NCI-H1092 (cell line): Measurements from ENCODE around the gene C6orf52.
"Not testable (repeated sequence)": the region's sequence is repeated elsewhere in the genome, so short reads cannot be mapped to it uniquely, and the experiment has no call there.

Experiments used
- DNase-seq: peaks from one replicate; lab custom pipeline; 2025; lab: John Stamatoyannopoulos, UW

C6orf52 gene

DNA sequence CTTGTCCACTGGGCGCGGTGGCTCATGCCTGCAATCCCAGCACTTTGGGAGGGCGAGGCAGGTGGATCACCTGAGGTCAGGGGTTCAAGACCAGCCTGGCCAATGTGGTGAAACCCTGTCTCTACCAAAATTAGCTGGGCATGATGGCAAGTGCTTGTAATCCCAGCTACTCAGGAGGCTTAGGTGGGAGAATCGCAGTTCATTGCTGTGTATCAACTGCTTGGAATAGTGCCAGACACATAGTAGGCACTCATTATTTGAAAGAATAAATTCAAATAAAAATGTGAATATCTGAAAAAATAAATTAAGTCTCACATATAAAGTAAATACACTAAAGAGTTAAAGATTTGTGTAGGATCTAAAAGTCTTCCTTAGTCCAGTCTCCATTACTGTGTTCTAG, 2.2 kb upstream of the C6orf52 start:
- no peak for DNase-seq

- DNase-seq, result no peak
Observed at GRCh38 chr6:10695086-10695657, 756 bp upstream of the C6orf52 start.

DNA sequence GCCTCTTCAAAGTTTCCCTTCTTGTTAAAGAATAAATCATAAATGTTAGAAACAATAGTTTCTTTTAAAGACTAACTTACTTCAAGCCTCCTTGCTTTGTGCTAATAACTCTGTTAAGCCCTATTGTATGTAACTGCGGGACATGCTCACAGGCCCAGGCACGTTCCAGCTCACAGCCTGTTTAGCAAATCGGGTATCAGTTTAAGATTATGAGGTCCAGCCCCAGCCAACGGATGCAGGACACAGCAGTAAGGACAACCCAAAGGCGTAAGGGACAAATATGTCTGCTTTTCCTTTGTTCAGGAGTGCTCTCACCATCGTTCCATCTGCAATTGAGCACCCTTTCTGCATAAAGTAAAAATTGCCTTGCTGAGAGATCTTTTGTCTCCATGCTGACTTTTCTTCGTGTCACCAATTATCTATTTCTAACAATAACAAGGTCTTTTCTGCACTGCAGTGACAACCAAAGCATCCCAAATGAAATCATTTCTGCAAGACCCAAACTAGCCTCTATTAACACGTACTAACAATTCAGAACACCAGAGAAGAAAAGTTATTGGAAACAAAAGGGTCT, 1.4 kb downstream of the C6orf52 start:
- DNase-seq, result no peak

GRCh38 chr6:10690651-10691445, 3.6 kb downstream of the C6orf52 start:
- no peak for DNase-seq

GRCh38 chr6:10687582-10687981, 6.8 kb downstream of the C6orf52 start:
- DNase-seq, result no peak

- DNase-seq, result no peak
Observed at GRCh38 chr6:10686901-10687300, 7.5 kb downstream of the C6orf52 start.

- DNase-seq, result no peak
Observed at GRCh38 chr6:10685092-10685915, 9.1 kb downstream of the C6orf52 start.

DNA sequence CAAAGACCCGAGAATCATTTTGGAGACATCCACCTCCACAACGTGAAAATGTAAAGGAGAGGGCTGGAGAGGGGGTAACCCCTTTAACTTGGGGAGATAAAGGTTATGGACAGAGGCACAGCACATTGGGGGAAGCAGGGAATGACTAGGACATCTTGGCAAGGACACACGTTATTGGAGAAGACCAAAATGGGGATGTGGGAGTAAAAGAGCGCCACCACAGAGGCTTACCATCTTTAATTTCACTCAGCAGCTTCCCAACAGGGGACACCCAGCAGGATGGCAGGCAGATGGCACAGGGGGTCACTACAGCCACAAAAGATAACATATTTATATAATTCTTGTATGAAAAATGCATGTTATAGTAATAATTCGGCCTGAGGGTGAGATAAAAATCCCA, 9.8 kb downstream of the C6orf52 start:
- no peak for DNase-seq

GRCh38 chr6:10682355-10682988, 11.9 kb downstream of the C6orf52 start:
- DNase-seq, result no peak

GRCh38 chr6:10681795-10682194, 12.6 kb downstream of the C6orf52 start:
- DNase-seq, result no peak

DNA sequence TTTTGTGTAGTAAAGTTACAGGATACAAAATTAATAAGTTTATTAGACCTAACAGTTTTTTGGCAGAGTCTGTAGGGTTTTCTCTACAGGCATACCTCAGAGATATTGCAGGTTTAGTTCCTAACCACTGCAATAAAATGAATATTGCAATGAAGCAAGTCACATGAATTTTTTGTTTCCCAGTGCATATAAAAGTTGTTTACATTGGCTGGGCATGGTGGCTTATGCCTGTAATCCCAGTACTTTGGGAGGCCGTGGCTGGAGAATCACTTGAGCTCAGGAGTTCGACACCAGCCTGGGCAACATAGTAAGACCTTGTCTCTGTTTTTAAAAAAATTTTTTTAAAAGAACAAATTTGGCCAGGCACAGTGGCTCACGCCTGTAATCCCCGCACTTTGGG, 16.0 kb downstream of the C6orf52 start:
- DNase-seq, result no peak

GRCh38 chr6:10676403-10676802, 18.0 kb downstream of the C6orf52 start:
- DNase-seq, result no peak

DNA sequence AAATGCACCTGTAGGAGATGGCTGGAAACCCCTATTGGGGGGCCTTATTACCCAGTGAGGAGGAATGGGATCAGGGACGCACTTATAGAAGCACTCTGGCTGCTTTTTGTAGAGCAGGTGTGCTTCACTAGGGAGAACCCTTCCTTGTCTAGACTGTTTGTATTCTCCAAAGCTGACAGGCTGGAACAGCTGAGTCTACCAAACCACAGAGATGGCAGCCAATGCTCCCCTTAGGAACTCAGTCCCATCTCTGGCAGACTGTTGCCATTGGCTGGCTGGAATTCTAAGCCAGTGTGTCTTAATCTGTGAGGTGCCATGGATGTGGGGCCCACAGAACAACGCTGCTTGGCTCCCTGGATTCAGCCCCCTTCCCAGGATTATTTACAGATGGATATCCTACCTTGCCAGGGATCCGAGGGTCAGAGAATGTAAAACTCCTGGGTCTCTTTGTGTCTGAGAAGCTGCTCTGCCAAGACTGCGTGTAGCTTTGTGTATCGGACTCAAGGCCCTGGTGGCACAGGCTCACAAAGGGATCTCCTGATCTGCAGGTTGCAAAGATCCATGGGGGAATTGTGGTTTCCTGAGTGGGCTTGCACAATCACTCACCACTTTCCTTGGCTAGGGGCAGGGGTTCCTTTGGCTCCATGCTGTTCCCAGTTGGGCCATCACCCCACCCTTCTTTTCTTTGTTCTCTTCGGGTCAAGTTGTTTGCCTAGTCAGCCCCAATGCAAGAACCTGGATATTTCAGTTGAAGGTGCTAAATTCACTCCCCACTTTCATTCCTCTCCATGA, 26.1 kb downstream of the C6orf52 start:
- DNase-seq, result no peak

DNA sequence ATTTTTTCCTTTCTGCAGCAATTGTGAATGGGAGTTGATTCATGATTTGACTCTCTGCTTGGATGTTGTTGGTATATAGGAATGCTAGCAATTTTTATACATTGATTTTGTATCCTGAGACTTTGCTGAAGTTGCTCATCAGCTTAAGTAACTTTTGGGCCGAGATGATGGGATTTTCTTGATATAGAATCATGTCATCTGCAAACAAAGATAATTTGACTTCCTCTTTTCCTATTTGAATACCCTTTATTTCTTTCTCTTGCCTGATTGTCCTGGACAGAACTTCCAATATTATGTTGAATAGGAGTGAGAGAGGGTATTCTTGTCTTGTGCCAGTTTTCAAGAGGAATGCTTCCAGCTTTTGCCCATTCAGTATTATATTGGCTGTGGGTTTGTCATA, 28.8 kb downstream of the C6orf52 start:
- not testable (repeated sequence) for DNase-seq

GRCh38 chr6:10662742-10663141, 31.7 kb downstream of the C6orf52 start:
- DNase-seq, result no peak

- DNase-seq, result no peak
Observed at GRCh38 chr6:10662207-10662606, 32.2 kb downstream of the C6orf52 start.

- not testable (repeated sequence) for DNase-seq
Observed at GRCh38 chr6:10660431-10661191, 33.8 kb downstream of the C6orf52 start.

DNA sequence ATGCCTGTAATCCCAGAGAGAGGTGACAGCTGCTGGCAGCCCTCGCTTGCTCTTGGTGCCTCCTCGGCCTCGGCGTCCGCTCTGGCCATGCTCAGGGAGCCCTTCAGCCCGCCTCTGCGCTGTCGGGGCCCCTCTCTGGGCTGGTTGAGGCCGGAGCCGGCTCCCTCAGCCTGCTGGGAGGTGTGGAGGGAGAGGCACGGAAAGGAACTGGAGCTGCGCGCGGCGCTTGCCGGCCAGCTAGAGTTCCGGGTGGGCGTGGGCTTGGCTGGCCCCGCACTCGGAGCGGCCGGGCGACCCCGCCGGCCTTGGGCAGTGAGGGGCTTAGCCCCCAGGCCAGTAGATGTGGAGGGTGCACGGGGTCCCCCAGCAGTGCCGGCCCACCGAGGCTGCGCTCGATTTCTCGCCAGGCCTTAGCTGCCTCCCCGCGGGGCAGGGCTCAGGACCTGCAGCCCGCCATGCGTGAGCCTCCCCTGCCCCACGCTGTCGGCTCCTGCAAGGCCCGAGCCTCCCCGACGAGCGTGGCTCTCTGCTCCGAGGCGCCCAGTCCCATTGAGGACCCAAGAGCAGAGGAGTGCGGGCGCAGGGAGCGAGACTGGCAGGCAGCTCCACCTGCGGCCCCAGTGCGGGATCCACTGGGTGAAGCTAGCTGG, 34.6 kb downstream of the C6orf52 start:
- no peak for DNase-seq

- DNase-seq, result no peak
Observed at GRCh38 chr6:10658910-10659698, 35.3 kb downstream of the C6orf52 start.
